PFSK-1 (cell line): Measurements from ENCODE around the gene BTBD9.

ENCODE experiments used
- FOXP2 ChIP-seq: optimal IDR thresholded peaks from 2 replicates; pipeline ENCODE3; 2011; ENCODE audit warnings: borderline replicate concordance, control low read depth, inconsistent platforms; ENCODE audit not compliant: insufficient read depth; ENCODE audit errors: extremely low read length, extremely low read depth
- POLR2AphosphoS5 ChIP-seq: IDR thresholded peaks from 2 replicates; pipeline ENCODE4 v1.6.1; 2012; ENCODE audit warnings: low read depth, mild to moderate bottlenecking, control low read depth, low read length, moderate library complexity
- SIN3A ChIP-seq: IDR thresholded peaks from 2 replicates; pipeline ENCODE4 v1.6.1; 2012; ENCODE audit warnings: mild to moderate bottlenecking, low read length, moderate library complexity, borderline replicate concordance; ENCODE audit not compliant: insufficient read depth
- TAF1 ChIP-seq: IDR thresholded peaks from 2 replicates; pipeline ENCODE4 v1.6.1; 2012; ENCODE audit warnings: low read length, control low read depth, borderline replicate concordance; ENCODE audit not compliant: insufficient read depth
- TF ChIP-seq, protein P1 (sequence below), 2 experiments: IDR thresholded peaks; 2 replicates each; pipeline versions ENCODE4 v1.6.1 to v1.8.0; 2011 to 2012; ENCODE audit warnings: low read depth in 2 of 2, low read length in 2 of 2, control low read depth in 1 of 2, inconsistent platforms in 1 of 2, mild to moderate bottlenecking in 1 of 2, moderate library complexity in 1 of 2; ENCODE audit not compliant: insufficient read depth in 1 of 2

Gene BTBD9

DNA sequence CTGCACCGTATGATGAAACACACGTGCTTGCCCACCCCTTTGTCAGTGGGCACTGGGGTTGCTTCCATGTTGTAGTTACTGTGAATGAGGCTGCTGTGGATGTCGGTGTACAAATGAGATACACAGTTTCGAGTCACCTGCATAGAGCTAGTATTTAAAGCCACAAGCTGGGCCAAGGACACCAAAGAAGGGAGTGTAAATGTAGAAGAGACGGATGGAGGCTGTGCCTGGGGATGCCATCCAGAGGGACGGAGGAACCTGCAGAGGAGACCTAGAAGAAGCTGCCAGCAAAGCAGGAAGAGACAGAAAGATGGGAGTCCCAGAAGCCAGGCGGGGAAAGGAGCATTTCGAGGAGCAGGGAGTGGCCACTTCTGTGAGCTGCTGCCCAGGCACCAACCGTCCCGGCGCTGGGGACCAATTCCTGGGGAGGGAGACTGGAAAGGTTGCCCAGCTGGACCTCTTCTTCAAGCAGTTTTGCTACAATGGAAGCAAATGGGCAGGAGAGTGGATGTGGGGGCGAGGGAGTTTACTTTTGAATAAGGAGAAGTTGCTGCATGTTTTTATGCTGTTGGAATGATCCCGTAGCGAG, 480.9 kb downstream of the BTBD9 start:
- TF ChIP-seq, protein P1, sequence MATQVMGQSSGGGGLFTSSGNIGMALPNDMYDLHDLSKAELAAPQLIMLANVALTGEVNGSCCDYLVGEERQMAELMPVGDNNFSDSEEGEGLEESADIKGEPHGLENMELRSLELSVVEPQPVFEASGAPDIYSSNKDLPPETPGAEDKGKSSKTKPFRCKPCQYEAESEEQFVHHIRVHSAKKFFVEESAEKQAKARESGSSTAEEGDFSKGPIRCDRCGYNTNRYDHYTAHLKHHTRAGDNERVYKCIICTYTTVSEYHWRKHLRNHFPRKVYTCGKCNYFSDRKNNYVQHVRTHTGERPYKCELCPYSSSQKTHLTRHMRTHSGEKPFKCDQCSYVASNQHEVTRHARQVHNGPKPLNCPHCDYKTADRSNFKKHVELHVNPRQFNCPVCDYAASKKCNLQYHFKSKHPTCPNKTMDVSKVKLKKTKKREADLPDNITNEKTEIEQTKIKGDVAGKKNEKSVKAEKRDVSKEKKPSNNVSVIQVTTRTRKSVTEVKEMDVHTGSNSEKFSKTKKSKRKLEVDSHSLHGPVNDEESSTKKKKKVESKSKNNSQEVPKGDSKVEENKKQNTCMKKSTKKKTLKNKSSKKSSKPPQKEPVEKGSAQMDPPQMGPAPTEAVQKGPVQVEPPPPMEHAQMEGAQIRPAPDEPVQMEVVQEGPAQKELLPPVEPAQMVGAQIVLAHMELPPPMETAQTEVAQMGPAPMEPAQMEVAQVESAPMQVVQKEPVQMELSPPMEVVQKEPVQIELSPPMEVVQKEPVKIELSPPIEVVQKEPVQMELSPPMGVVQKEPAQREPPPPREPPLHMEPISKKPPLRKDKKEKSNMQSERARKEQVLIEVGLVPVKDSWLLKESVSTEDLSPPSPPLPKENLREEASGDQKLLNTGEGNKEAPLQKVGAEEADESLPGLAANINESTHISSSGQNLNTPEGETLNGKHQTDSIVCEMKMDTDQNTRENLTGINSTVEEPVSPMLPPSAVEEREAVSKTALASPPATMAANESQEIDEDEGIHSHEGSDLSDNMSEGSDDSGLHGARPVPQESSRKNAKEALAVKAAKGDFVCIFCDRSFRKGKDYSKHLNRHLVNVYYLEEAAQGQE (IDR thresholded peaks at IDR 0.05; ENCODE audit: insufficient read depth in 1 of 2, low read depth in 2 of 2, low read length in 2 of 2) = no peak
- no peak for TF ChIP-seq TAF1

DNA sequence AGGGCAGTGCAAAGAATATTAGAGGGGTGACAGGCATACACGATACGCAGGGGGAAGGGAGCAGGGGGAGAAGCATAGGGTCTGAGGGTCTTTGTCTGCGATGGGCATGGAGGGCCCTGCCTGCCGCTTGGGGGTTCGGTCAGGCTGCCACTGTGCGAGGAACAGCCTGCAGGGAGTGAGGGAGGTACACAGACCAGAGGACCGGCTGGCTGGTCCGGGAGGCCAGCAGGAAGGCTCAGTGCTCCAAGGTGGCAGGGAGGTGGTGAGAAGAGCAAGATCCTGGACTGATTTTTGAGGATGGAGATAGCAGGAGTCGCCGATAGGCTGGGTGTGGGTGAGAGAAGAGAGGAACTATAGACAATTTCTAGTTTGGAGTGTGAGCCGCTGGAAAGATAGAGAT, 481.8 kb downstream of the BTBD9 start:
- TF ChIP-seq, protein P1 (IDR thresholded peaks at IDR 0.05; ENCODE audit: insufficient read depth in 1 of 2, low read depth in 2 of 2, low read length in 2 of 2) = no peak
- no peak for TF ChIP-seq POLR2AphosphoS5
- TF ChIP-seq SIN3A = no peak
- TF ChIP-seq TAF1 = no peak
- no peak for TF ChIP-seq FOXP2

DNA sequence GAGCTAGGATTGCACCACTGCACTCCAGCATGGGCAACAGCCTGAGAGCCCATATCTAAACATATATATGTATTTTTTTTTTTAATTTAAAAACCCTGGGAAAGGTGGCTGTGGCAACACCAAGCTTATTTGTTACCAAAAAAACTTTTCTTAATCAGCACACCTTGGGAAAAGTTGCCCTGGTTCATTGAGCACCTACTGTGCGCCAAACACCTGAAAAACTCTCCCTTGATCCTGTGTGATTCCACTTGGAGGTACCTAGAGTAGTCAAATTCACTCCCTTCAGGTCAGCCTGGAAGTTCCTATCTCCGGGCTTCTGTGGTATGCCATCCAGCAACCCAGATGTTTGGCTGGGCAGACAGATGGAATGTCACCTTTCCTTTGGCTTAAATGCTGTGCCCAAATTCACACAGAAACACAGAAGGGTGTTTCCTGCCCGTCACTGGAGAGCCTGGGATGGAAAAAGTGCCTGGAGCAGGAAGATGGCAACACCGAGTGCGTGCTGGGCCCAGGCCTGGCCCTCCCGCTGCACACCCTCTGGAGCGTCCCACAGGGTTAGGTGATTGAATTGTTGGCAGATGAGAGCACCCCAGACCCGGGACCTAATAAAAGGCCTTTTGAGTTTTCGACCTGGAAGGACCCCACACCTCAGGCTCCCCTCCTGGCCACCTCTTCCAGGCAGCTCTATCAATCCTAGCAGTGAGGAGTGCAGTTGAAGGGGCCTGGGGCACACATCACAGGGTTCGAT, 482.7 kb downstream of the BTBD9 start:
- TF ChIP-seq TAF1 (no peak), FOXP2 (no peak), SIN3A (no peak), POLR2AphosphoS5 (no peak)
- TF ChIP-seq, protein P1 (IDR thresholded peaks at IDR 0.05; ENCODE audit: insufficient read depth in 1 of 2, low read depth in 2 of 2, low read length in 2 of 2) = no peak

DNA sequence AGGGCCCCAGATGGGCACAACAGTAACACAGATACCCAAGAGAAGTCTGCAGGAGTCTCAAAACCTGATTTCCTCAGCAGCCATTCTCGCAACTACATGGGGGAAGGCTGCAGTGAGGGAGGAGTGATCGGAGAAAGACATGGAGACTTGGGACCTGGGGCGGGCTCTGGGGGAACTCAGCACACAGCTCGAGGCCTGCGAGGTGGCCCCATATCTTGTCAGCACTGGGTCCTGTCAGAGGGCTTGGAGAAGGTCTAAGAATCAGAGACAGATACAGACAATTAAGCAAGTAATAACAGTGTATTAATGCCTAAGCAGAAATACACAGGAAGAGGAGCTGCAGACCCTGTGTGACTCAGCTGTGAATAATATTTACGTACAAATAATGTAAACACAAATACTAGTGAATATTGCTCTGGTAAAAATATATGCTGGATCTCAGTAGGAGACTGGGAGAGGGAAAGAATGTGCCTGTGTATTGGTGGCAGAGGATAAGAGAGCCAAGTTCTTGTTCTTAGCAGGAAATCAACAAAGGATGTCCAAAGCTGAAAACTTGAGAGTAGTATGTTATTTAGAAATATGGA, 484.0 kb downstream of the BTBD9 start:
- TF ChIP-seq POLR2AphosphoS5 (no peak), FOXP2 (no peak), SIN3A (no peak), TAF1 (no peak)
- TF ChIP-seq, protein P1 (IDR thresholded peaks at IDR 0.05; ENCODE audit: insufficient read depth in 1 of 2, low read depth in 2 of 2, low read length in 2 of 2) = no peak
